DOHH2 (cell line): ENCODE data around the gene CEP290.

Experiments
- H3F3A ChIP-seq: fragments of 200-600 bp; sonication (generic), shearing (Covaris generic); 2 replicates; pipeline ENCODE4 v1.6.0; 2016; ENCODE audit warnings: antibody characterized with exemption, mild to moderate bottlenecking; ENCODE audit not compliant: control insufficient read depth, insufficient read depth
- H3K27ac ChIP-seq: fragments of 200-600 bp; sonication (generic); 2 replicates; pipeline ENCODE4 v1.5.1; 2014; ENCODE audit warnings: low read depth, mild to moderate bottlenecking, low read length, moderate library complexity
- H3K27me3 ChIP-seq: fragments of 200-600 bp; sonication (generic); 2 replicates; pipeline ENCODE4 v1.6.1; 2014; ENCODE audit warnings: mild to moderate bottlenecking, low read length, mixed read lengths; ENCODE audit not compliant: control insufficient read depth
- H3K36me3 ChIP-seq: fragments of 200-600 bp; sonication (generic); 2 replicates; pipeline ENCODE4 v1.6.1; 2014; ENCODE audit warnings: mild to moderate bottlenecking, low read length, moderate library complexity, mixed read lengths; ENCODE audit not compliant: control insufficient read depth
- H3K4me1 ChIP-seq: fragments of 200-600 bp; sonication (generic); 2 replicates; pipeline ENCODE4 v1.6.1; 2014; ENCODE audit warnings: mild to moderate bottlenecking, low read length, mixed read lengths; ENCODE audit not compliant: control insufficient read depth
- H3K4me2 ChIP-seq: fragments of 200-600 bp; sonication (generic); 2 replicates; pipeline ENCODE4 v1.6.0; 2014; ENCODE audit warnings: mild to moderate bottlenecking, low read length, moderate library complexity
- H3K4me3 ChIP-seq: fragments of 200-600 bp; sonication (generic); 2 replicates; pipeline ENCODE4 v1.5.1; 2014; ENCODE audit warnings: mild to moderate bottlenecking, low read length, mixed read lengths
- H3K79me2 ChIP-seq: fragments of 200-600 bp; sonication (generic); 2 replicates; pipeline ENCODE4 v1.6.1; 2014; ENCODE audit warnings: mild to moderate bottlenecking, low read length, mixed read lengths; ENCODE audit not compliant: control insufficient read depth
- H3K9me2 ChIP-seq: fragments of 200-600 bp; sonication (generic); replicated peaks from 2 replicates; pipeline ENCODE4 v1.6.1; 2014; ENCODE audit warnings: mild to moderate bottlenecking, low read length, mixed read lengths; ENCODE audit not compliant: control insufficient read depth
- H3K9me3 ChIP-seq: fragments of 200-600 bp; sonication (generic); 2 replicates; pipeline ENCODE4 v1.6.1; 2014; ENCODE audit warnings: antibody characterized with exemption, low read length, mixed read lengths; ENCODE audit not compliant: control insufficient read depth, insufficient read depth
- H4K20me1 ChIP-seq: fragments of 200-600 bp; sonication (generic); 2 replicates; pipeline ENCODE4 v1.6.0; 2014; ENCODE audit warnings: low read depth, mild to moderate bottlenecking, antibody characterized with exemption, low read length, moderate library complexity; ENCODE audit not compliant: control insufficient read depth, insufficient read depth
- EZH2phosphoT487 ChIP-seq: fragments of 200-600 bp; sonication (generic); IDR thresholded peaks from 2 replicates; pipeline ENCODE4 v1.6.1; 2017; ENCODE audit warnings: borderline replicate concordance, mild to moderate bottlenecking, antibody characterized with exemption, low read length, moderate library complexity, mixed read lengths
- TF ChIP-seq, protein P1 (sequence below): fragments of 200-600 bp; sonication (generic); IDR thresholded peaks from one replicate; pipeline ENCODE4 v1.5.1; 2014; ENCODE audit warnings: antibody characterized with exemption, mild to moderate bottlenecking, low read depth, low read length; ENCODE audit not compliant: poor library complexity, severe bottlenecking

CEP290 gene

GRCh38 chr12:88150063-88150462 lies 8.2 kb upstream of the CEP290 start:
- H3K36me3 ChIP-seq: peaks cover 7% of the 10 kb centered on the region
- H3K9me3 ChIP-seq: no peaks in the 10 kb centered on the region
- no peaks in the 10 kb centered on the region for H3K9me2 ChIP-seq
- no peaks in the 10 kb centered on the region; the same call in 1 of the 2 replicates for H4K20me1 ChIP-seq
- no peaks in the 10 kb centered on the region for H3K27me3 ChIP-seq
- TF ChIP-seq, protein P1, sequence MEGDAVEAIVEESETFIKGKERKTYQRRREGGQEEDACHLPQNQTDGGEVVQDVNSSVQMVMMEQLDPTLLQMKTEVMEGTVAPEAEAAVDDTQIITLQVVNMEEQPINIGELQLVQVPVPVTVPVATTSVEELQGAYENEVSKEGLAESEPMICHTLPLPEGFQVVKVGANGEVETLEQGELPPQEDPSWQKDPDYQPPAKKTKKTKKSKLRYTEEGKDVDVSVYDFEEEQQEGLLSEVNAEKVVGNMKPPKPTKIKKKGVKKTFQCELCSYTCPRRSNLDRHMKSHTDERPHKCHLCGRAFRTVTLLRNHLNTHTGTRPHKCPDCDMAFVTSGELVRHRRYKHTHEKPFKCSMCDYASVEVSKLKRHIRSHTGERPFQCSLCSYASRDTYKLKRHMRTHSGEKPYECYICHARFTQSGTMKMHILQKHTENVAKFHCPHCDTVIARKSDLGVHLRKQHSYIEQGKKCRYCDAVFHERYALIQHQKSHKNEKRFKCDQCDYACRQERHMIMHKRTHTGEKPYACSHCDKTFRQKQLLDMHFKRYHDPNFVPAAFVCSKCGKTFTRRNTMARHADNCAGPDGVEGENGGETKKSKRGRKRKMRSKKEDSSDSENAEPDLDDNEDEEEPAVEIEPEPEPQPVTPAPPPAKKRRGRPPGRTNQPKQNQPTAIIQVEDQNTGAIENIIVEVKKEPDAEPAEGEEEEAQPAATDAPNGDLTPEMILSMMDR: no peak
- TF ChIP-seq EZH2phosphoT487: no peak
- H3K79me2 ChIP-seq: peaks cover 15% of the 10 kb centered on the region
- H3K4me1 ChIP-seq: peaks cover 8% of the 10 kb centered on the region; the same call in 1 of the 2 replicates
- no peak overlapping the region for H3K27ac ChIP-seq
- H3F3A ChIP-seq: no peaks in the 10 kb centered on the region
- H3K4me2 ChIP-seq: no peak overlapping the region
- H3K4me3 ChIP-seq: no peak overlapping the region

- no peak overlapping the region for H3K4me2 ChIP-seq
- no peak overlapping the region for H3K4me3 ChIP-seq
- no peaks in the 10 kb centered on the region for H3K9me2 ChIP-seq
Observed at GRCh38 chr12:88145567-88146505, 3.9 kb upstream of the CEP290 start.

GRCh38 chr12:88144546-88145468 lies 2.9 kb upstream of the CEP290 start:
- Histone ChIP-seq H3K36me3 (peaks cover 8% of the 10 kb centered on the region), H3K27me3 (no peaks in the 10 kb centered on the region), H4K20me1 (no peaks in the 10 kb centered on the region; the same call in 1 of the 2 replicates), H3K4me3 (no peak overlapping the region), H3K4me1 (peaks cover 33% of the 10 kb centered on the region), H3K4me2 (no peak overlapping the region; the same call in 1 of the 2 replicates), H3K27ac (no peak overlapping the region), H3F3A (no peaks in the 10 kb centered on the region), H3K79me2 (peaks cover 49% of the 10 kb centered on the region), H3K9me3 (no peaks in the 10 kb centered on the region), H3K9me2 (no peaks in the 10 kb centered on the region)
- TF ChIP-seq, protein P1: no peak
- TF ChIP-seq EZH2phosphoT487: no peak

More at GRCh38 chr12:88145567-88146505, 3.9 kb upstream of the CEP290 start:
- Histone ChIP-seq H3K9me3 (no peaks in the 10 kb centered on the region), H3K27ac (no peak overlapping the region), H4K20me1 (no peaks in the 10 kb centered on the region; the same call in 1 of the 2 replicates), H3K79me2 (peaks cover 49% of the 10 kb centered on the region), H3K36me3 (peaks cover 3% of the 10 kb centered on the region; the same call in 1 of the 2 replicates), H3K4me1 (peaks cover 26% of the 10 kb centered on the region), H3K27me3 (no peaks in the 10 kb centered on the region), H3F3A (no peaks in the 10 kb centered on the region)
- TF ChIP-seq, protein P1: no peak
- no peak for TF ChIP-seq EZH2phosphoT487
